SW480 (cell line): ENCODE results near the gene GALNS.
"Not testable (repeated sequence)": the region's sequence is repeated elsewhere in the genome, so short reads cannot be mapped to it uniquely, and the experiment has no call there.

Experiments
- DNase-seq: peaks from one replicate; pipeline ENCODE4 v3.0.0-alpha.2; 2016; ENCODE audit warnings: low spot score

GALNS gene

DNA sequence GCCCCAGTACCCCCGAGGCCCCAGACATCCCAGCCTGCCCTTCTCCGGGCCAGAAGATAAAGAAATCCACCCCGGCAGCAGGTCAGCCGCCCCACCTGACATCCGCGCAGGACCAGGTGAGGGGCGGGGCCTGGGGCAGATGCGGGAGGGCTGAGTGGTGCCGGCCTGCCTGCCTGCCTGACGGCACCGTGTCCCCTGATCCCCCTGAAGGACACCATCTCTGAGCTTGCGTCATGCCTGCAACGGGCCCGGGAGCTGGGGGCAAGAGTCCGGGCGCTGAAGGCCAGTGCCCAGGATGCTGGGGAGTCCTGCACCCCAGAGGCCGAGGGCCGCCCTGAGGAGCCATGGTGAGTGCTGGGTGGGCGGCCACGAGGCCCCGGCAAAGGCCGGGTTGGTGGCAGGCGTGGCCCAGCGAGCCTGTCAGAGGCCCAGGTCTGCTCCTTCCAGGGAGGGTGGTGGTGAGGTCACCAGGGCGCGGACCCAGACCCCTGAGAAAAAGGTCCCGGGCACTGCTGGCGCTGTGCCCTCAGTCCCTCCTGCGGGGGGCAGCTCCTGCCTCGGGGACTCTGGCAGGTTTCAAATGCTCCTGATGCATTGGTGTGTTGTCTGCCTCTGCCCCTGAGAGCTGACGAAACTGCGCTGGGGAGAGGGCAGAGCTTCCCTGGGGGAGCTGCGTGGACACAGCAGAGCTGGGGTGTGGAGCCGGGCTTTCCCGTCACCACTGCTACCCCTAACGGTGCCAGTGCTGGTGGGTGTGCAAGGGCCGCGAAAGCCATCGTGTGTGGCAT is 52.0 kb downstream of the GALNS start:
- peak; percentile 54 for DNase-seq

DNA sequence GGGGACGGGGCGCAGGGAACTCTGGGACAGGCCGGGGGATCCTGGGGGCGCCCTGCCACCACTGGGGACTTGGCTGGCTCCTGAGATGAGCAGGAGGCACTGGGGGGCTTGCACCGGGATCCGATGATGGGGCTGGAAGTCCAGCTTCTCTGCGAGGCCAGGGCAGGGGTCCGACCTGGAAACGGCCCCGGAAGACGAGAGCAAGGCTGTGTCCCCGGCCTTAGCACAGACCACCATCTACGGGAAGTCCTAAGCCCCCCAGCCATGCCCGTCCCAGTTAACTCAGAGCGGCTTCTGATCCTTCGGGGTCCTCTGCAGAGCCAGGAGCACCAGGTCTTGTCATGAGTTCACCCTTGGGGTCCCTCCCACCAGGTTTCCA is 52.6 kb downstream of the GALNS start:
- DNase-seq, result no peak

DNA sequence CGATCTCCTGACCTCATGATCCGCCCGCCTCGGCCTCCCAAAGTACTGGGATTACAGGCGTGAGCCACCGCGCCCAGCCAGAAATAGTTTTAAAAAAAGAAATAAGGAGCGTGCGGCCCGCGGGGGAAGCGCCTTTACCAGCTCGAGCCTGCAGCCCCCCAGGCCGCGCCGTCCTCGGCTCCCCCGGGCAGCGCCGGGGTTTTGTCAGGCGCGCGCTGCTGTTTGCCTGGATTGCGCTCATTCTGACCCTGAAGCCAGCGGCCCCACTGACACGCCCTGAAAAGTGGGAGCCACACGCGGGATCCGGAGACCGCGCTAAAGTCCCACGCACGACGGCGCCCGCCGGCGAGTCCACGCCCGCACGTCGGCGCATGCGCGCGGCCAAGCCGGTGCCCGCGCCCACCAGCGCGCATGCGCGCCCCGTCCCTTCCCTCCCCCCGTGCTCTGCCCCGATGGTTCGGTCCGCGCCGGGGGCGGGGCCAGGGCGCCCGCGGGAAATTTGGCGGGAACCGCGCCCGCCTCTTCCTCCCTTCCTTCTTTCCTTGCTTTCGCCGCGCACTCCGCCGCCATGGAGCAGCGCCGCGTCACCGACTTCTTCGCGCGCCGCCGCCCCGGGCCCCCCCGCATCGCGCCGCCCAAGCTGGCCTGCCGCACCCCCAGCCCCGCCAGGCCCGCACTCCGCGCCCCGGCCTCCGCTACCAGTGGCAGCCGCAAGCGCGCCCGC is 53.3 kb downstream of the GALNS start, which contains the start of gene CDT1:
Gene CDT1, plus strand, starts transcription at position 526 of the 724 bp plus-strand sequence. Its CDS starts 43 bp downstream, at position 569.
- peak; percentile 56 for DNase-seq

DNA sequence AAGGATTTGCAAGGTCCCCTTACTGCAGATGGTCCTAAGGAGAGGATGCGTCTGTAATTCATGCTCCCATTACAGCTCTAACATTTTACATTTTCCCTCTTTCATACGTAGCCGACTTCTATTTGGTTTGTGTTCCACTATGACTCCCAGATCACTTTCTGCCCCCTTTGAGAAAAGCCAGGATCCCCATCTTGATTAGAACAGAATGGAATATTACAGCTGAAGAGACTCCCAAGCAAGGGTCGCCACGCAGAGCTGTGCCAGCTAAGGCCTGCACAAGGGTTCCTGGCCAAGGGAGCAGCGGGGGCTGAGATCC is 56.5 kb downstream of the GALNS start:
- no peak for DNase-seq

DNA sequence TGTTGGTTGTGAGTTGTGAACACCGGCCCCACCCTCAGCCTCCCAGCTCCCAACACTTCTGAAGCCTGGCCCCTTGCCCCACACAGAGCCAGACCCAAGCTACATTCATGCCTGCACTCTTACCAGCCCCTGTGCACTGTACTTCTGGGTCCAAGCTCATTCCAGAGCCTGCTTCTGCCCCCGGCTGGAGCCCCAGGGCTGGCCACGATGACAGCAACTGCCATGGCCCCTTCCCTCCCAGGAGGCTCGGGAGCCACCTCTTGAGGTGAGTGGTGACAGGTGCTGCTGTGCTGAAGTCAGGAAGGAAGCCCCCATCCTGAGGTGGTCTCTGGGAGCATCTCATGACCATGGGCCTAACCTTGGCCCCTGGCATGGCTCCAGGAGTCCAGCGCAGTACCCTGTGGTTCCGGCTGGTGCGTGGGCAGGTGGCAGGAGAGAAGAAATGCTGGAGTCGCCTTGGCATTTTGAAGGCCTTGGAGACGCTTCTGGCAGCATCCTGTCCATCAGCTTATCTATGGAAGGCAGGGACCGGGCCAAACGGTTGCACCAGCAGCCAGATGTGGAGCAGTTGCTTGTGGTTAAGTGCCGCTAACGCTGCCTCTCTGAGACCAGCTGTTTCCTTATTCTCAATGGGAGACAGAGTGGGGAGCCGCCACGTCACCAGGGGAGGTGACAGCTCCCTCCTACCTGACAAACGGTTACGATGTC is 57.0 kb downstream of the GALNS start:
- no peak for DNase-seq

DNA sequence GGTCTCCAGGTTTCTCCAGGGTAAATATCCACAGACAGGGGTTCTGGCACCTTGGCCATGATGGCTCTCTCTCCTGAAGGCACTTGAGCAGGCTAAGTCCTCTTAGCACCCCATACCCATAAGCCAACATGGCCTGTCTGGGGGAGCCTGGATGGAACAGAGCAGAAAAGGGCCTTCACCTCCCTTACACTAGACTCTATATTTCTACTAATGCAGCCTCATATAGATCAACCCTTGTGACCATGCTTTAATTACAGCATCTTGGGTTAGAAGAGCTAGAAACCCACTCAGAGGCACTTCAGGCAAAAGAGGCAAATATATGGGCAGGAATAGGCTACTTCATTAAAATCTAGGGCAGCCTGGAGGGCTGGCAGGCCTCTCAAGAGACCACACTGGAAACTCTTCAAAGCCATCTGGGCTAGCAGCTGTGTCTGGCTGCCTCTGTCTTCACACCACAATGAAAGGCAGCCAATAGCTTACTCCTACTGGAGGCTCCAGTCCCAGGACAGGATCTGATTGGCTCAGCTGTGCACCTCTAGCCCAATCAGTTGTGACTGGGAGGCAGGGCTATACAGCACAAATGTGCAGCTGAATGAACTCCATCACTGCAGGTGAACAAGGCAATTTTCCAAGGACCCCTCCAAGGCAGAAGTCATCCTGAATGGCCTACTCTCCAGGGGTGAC is 57.8 kb downstream of the GALNS start:
- DNase-seq, result no peak

DNA sequence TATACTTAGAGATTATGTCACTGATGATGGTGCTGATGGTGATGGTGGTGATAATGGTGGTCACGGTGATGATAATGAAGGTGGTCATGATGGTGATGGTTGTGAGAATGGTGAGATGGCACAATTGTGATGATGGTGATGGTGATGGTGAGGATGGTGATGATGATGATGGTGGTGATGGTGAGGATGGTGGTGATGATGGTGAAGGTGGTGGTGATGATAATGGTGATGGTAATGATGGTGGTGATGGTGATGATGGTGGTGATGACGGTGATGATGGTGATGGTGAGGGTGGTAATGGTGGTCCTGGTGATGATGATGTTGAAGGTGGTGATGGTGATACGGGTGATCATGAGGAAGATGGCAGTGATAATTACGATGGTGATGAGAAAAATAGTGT is 58.7 kb downstream of the GALNS start:
- DNase-seq, result no peak

DNA sequence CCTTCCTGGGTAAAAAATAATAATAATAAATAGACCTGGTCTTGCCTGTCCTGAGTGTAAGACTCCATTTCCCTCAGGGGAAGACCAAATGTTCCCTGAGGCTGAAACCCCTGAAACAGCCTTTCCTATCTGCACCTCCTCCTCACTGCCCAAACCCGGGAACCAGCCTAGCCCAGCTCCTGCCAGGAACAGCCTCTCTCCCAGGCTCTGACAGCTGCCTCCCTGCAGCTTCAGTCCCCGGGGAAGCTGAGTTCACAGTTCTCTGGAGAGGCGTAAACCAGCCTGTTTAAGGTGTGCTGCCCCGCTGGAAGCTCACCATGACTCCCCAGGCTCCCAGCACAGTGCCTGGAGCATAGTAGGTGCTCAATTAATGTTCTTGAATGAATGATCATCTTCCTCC is 60.5 kb downstream of the GALNS start:
- DNase-seq, result no peak

DNA sequence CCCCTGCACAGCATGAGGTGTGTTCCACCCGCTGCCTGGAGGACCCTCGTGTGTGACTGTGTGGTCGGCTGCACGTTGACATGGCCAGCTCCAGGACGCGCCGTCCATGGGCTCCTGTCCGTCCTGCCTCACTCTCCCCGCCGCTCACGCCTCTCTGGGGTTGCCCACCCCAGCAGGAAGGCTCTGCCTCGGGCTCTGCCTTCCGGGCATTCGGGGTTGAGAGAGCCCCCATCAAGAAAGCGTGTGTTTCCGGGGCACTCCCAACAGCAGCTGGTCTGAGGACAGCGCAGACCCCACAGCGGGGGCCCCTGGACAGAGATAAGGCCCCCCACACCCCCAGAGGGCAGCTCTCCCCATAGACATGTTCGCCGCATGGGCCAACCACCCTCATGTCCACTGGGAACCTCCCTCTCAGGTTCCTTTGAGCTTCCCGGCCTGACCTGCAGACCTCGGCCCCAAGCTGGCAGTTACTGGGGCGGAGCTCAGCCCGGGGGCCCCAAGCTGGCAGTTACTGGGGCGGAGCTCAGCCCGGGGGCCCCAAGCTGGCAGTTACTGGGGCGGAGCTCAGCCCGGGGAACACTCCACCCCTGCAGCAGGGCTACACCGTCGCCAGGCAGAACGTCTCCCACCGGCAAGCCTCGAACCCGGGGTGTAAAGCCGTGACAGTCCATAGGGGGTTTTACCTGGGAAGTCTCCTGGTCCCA is 63.3 kb downstream of the GALNS start:
- no peak for DNase-seq

DNA sequence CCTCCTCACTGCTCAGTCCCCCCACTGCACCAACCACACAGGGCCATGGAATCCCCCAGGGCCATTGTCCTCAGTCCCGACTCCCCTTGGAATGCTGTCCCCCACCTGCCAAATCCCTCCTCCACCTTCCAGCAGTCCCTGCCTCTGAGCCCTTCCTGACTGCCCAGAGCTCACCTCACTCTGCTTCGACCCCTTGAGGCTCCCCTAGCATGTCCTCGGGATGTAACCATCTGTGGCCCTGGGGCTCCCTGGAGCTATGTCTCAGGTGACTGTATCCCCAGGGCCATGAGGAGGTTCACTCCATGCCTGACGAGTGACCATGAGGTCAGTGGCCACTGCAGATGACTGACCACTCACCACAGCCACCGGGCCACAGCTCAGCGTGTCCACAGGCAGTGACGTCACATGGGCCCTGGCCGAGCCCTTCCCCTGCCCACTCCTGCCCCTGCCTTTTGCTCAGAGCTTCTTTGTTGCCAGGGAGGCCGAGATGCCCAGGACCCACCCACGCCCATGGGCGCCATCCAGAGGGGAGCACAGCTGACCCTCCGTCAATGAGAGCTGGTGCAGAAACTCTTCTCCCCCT is 64.0 kb downstream of the GALNS start:
- DNase-seq, result no peak

DNA sequence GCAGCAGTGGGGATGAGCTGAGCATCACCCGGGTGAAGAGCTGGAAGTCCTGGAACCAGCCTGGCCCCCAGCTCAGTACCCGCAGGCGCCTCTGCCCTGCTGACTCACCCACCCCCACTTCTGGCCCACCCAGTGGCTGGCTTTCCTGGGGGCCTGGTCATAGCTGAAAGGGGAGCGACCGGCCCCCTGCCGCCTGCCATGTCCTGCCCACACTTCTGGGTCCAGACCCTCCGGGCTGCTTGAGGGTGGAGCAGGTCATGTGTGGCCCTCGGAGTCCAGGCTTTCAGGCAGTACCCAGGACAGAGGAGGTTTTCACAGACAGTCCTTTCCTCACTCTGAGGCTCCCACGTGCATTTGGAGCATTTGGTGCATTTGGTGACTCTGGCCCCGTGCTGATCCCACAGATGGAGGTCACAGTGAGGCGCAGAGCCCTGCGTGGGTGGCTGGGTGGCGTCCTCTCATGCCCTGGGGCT is 64.6 kb downstream of the GALNS start:
- no peak for DNase-seq

DNA sequence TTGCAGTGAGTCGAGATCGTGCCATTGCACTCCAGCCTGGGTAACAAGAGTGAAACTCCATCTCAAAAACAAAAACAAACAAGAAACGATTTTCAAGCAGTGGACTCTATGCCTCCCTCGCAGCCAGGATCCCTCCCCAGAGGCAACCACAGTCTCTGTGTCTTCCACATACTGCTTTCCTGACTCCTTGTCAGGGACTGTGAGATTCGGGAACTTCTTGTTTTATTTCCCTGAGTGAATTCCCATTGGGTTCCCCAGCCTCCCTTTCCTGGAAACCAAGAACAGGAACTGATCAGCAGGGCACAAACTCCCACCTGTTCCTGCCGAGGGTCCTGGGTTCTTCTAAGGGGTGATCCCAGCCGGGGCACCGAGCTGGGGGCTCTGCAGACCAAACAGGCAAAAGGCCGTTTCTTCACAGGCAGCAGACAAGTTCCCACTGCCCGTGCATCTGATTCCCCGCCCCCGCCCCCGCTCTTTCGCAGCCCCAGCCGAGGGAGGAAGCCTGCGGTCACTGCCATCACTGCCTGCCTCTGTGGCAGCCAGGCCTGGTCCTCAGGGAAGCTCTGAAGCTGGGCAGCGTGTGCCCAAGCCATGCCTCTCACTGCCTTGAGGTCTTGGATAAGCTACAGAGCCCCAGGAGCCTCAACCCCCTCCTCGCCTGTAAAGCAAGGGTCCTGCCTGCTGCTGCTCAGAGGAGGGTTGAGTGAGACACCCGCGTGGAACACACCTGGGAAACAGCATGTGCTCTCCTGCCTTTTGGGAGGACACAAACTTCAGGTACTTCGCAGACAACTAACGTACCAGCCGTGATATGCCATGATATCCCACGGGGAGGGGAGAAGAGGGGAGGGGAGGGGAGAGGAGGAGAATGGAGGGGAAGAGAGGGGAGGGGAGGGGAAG is 66.2 kb downstream of the GALNS start:
- peak; percentile 58 for DNase-seq

DNA sequence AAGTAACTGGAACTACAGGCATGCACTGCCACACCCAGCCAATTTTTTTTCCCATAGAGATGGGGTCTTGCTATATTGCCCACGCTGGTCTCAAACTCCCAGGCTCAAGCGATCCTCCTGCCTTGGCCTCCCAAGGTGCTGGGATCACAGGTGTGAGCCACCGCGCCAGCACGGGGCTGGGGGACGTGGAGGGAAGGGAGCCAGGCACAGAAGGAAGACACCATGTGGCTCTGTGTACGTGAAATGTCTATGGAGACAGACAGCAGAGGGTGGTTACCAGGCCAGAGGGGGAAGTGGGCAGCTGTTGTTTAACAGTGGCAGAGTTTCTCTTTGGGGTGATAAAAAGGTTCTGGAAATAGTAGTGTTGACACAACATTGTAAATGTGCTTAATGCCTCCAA is 67.2 kb downstream of the GALNS start:
- no peak for DNase-seq

DNA sequence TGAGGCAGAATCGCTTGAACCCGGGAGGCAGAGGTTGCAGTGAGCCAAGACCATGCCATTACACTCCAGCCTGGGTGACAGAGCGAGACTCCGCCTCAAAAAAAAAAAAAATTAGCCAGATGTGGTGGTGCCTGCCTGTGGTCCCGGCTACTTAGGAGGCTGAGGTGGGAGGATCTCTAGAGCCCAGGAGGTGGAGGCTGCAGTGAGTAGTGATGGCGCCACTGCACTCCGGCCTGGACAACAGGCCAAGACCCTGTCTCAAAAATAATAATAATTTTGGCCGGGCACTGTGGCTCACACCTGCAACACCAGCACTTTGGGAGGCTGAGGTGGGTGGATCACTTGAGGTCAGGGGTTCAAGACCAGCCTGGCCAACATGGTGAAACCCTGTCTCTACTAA is 68.0 kb downstream of the GALNS start:
- DNase-seq, result not testable (repeated sequence)

DNA sequence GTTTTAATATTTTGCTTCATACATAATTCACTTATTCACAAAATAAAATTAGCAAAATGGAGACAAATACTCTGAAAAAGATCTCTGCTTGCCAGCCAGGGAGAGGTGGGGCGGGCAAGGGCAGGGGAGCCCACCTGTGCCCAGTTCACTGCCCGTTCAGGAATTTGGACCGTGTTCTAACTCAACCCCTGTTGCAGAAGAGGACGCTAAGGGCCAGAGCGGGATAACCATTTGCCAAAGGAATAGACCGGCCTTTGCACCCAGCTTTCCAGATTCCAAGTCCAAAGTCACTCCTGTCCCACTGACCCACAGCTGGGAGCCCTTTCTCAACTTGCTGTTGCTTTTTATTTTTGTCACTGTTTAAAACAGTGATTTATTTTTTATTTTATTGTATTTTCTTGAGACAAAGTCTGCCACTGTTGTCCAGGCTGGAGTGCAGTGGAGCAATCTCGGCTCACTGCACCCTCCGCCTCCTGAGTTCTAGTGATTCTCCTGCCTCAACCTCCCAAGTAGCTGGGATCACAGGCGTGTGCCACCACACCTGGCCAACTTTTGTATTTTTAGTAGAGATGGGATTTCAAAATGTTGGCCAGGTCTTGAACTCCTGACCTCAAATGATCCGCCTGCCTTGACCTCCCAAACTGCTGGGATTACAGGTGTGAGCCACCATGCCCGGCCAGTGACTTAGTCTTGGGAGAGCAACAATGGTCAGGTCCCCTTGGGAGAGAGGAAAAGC is 69.0 kb downstream of the GALNS start:
- no peak for DNase-seq

DNA sequence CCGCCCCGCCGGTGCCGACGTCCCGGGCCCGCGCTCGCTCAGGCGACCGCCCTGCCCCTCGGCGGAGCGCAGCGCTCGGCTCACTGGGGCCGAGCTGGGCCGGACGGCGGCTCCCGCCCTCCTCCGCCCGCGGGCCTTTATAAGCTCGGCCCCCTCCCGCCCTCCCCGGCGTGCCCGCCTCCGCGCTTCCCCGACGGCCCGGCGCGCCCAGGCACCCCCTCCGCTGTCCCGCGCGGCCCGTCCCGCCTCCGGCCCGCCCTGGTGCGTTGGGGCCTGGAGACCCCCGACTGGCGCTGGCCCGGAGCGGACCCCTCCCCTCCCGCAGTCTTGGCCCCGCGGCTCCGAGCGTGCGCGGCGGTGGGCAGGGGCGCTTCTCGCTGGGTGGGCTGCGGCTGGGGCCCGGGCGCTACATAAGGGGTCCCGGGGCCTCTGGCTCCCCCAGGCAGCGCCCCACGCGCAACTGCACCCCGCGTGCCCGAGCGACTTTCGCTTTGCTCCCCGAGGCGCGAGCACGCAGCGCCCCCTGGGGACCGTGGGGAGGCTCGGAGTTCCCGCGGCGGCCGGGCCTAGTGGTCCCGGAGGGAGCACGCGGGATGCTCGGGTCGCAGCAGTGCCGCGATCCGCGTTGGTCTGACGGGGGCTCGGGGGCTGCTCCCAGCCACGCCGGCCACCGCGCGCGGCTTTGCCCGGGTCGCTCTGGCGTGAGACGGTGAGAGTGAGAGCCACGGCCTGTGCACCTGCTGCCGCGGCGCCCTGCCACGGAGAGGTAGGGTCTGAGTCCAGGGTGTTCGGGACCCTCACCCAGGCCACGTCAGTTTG is 71.4 kb downstream of the GALNS start, which contains the start of gene PIEZO1:
Gene PIEZO1, minus strand, starts transcription at position 115 of the 819 bp plus-strand sequence. CDS start 256 bp downstream, outside the sequence.
- no peak for DNase-seq

DNA sequence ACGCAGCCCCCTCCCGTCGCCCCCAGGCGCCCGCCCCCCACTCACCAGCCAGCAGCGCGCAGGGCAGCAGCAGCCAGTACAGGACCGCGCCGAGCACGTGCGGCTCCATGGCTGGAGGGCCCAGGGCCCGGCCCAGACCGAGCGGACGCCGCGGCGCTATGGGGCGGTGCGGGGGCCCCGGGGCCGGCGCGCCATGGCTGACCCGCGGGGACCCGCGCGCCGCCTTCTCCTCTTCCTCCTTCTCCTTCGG is 72.0 kb downstream of the GALNS start:
- DNase-seq, result no peak

DNA sequence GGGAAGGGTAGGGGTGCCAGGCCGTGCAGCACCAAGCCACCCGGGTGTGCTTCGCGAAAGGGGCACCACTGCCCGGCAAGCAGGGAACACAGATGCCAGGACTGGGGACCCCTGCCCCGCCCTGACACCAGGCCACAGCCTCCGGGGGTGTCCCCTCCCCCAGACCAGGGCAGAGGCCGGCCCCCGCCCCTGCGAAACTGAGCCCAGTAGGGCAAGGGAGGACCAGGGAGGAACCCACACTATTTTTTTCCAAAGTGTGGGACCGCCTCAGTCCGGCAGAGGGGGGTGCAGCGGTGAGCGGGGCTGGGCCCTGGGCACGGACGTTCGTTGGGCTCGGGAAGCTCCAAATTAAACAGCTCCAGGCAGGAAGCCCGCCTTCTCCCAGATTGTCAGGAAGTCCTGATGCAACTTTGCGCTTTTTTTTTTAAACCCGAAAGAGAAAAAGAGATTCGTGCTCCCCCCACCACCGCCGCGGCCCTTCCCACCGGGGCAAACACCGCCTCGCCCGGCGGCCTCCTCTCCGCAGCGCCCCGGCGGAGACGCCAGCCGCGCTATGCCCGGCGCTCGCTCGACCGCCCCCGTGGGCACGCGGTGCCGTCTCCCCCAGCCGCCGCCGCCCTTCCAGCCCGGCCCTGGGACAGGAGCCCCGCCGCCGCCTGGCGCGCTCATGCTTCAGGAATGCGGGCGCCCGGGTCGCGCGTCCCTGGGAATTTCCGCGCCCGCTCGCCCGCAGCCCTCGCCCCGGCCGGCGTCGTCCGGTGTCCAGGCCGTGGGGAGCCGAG is 72.5 kb downstream of the GALNS start:
- peak; percentile 67 for DNase-seq
